ENCODE measurements around the gene ARID3A.
A peak's percentile ranks its signal among the peaks of the same experiment; 100 is the strongest.
"Not testable (repeated sequence)": the region's sequence is repeated elsewhere in the genome, so short reads cannot be mapped to it uniquely, and the experiment has no call there.

Gene ARID3A

DNA sequence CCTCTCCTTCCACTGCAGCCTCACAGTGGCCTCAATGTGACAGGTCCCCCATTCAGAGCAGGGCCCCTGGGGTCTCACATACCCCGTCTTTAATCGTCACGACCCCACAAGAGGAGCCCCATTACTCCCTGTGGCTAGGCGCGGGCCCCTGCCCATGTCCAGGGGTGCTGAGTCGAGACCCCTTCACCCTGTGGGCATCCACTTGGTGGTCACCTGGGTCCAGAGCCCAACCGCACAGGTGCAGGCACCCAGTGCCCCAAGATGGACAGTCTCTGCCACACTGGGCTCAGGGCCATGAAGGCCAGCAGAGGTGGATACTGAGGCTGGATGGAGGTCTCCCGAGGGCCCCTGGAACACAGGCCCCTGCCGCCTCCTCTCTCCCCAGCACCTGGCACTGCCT, 92.1 kb downstream of the ARID3A start:
- DNase-seq (ENCODE audit: low spot score): no peak

DNA sequence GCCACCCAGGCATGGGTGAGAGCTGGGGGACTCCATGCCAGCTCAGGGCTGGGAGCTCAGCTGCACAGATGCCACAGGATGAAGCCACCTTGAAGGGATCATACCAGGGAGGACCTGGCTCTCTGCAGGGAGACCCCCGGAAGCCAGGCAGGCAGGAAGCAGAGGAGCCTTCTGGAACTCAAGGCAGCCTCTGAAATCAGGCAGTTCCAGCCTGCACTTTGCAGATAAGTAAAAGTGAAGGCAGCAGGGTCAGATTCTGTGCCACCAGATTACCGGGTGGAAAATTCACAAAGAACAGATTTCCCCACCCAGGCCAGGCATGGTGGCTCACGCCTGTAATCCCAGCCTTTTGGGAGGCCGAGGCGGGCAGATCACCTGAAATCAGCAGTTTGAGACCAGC, 92.6 kb downstream of the ARID3A start:
- DNase-seq (ENCODE audit: low spot score): no peak

DNA sequence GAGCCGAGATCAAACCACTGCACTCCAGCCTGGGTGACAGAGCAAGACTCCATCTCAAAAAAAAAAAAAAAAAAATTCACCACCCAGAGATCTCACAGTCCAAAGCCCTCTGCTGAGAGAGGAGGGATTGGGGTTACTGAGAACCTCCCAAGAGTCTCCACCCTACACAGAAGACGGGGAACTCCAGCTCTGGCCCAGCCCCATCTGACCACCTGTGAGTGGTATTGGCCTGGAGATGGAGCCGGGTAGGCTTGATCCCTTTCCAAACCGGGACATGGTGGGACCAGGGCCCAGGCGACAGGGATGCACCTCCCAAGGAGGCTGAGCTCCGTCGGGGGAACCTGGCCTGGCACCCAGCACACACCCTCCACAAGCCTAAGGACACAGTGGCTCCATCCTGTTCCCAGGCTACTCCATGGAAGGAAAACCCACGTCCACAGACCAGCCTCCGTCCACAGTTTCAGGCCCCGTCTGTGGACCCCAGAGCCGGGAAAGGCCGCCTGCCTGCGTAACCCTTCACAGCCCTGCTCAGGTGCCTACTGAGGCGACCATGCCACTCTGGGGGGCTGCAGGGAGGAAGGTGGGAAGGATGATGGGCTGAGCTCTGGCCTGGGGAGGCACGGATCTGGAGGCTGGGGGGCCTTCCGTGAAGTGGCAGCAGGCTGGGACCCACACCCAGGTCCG, 93.2 kb downstream of the ARID3A start:
- no peak for DNase-seq (ENCODE audit: low spot score)

DNA sequence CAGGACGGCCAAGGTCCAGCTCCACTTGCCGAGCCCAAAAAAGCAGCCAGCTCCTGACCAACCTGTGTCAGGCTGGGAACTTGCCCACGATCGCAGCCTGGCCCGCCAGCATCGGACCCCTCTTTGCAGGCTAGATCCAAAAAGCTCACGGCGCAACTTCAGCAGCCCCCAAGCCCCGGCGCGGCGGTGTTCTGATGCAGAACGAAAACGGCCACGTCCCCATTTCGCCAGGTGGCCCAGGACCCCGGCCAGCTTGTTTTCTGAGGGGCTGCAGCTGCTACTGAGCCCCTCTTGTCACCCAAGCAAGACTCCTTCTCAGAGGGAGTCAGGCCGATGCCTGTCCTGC, 93.8 kb downstream of the ARID3A start:
- DNase-seq (ENCODE audit: low spot score): no peak

DNA sequence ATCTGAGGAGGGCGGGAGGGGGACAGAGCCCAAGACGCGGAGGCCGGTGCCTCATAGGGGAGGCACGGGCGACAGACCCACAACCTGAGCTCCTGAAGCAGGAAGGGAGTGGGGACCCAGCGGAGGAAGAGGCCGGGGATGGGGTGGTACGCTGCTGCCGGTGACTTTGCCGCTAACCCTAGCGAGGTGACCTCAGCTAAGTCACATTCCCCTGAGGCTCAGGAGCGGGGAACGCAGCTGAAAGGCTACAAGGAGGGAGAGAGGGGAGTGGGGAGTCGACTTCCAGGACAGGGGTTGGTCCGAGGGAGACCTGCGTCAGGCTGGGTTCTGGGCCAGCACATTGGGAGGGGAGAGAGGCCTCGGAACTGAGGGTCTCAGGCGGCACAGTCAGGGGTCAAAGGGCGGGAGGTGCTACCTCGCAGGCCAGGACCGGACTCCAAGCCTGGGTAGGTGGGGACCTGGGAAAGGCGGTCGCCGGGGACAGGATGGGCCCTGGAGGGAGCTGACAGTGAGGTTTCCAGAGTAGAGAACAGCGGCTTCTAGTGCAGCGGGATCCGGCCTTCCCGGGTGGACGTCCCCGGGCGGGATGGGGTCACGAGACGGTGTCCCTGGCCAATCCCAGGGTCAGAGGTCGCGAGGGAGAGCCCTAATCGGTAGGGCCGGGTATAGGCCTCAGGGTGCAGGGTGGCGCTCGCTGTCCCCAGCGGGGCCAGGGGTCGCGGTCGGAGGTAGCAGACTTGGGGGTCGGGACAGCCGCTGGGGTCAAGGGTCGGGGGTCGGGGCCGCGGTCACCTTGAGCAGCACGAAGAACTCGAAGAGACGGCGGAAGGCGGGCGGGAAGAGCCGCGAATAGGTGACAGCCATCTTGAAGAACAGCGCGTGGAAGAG, 94.4 kb downstream of the ARID3A start:
- DNase-seq (ENCODE audit: low spot score): no peak

DNA sequence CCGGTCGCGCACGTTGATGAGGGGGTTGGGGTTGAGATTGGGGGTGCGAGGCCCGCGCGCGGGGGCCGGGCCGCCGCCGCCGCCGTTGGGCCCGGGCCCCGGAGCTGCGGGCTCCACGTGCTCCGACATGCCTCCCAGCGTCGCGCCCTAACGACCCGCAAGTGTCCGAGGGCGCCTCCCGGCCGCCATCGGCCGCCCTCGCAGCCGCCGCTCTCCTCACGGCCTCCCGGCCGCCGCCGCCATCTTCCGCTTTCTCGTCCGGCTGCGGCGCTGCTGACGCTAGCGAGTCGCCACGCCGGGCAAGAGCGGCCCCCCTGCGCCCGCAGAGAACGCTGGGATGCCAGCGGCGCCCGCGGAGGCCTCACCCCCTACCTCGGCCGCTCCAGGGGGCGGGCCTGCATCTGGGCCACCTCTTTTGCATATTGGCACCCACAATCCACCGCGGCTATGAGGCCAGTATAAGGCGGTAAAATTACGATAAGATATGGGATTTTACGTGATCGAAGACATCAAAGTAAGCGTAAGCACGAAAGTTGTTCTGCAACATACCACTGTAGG, 95.1 kb downstream of the ARID3A start, which contains the start of gene TMEM259:
TSS of gene TMEM259 (minus strand) at position 256 of the 558 bp plus-strand sequence. CDS start at position 129, 127 bp downstream.
- DNase-seq (ENCODE audit: low spot score): peak; percentile 88

DNA sequence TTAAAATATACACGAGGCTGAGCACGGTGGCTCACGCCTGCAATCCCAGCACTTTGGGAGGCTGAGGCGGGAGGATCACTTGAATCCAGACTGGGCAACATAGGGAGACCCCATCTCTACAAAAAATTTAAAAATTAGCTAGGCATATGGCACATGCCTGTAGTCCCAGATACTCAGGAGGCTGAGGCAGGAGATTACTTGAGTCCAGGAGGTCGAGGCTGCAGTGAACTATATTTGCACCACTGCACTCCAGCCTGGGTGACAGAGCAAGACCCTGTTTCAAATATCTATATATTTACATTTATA, 98.0 kb downstream of the ARID3A start:
- DNase-seq (ENCODE audit: low spot score): not testable (repeated sequence)

DNA sequence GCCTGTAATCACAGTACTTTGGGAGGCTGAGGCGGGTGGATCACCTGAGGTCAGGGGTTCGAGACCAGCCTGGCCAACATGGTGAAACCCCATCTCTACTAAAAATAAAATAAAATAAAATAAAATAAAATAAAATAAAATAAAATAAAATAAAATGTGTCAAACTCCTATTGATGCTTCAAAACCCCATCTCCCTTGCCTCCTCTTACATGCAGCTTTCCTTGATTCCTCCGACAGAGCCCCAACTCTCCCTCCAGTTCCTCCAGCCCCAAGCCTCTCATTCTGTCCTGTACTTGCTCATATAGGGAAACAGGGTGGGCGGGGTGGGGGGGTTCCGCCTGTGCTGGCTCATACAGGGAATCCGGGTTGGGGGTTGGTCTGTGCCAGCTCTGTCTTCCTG, 99.2 kb downstream of the ARID3A start:
- DNase-seq (ENCODE audit: low spot score): not testable (repeated sequence)

Data from SW480 (cell line).